Adrenal gland (tissue), 5 donors: Measurements from ENCODE around the gene ACSM5.

Source experiments
- CTCF ChIP-seq, 6 experiments: fragments of 450-650 bp in 4 of 6; fragments of 200-600 bp in 2 of 6; sonication (generic) in 1 of 6; IDR thresholded peaks; 1 replicate in 5 of 6; 2 replicates in 1 of 6; pipeline versions ENCODE4 v1.5.1 to v1.8.0; 2016 to 2021; ENCODE audit warnings: antibody characterized with exemption in 6 of 6, mild to moderate bottlenecking in 2 of 6, moderate library complexity in 1 of 6
- POLR2A ChIP-seq, 2 donors: fragments of 450-650 bp; IDR thresholded peaks; one replicate each; pipeline ENCODE4 v1.6.1; 2017; ENCODE audit warnings: antibody characterized with exemption in 2 of 2, mild to moderate bottlenecking in 2 of 2, moderate library complexity in 1 of 2
- donor health status: DM: no; HTN: no; CAD: no.

DNA sequence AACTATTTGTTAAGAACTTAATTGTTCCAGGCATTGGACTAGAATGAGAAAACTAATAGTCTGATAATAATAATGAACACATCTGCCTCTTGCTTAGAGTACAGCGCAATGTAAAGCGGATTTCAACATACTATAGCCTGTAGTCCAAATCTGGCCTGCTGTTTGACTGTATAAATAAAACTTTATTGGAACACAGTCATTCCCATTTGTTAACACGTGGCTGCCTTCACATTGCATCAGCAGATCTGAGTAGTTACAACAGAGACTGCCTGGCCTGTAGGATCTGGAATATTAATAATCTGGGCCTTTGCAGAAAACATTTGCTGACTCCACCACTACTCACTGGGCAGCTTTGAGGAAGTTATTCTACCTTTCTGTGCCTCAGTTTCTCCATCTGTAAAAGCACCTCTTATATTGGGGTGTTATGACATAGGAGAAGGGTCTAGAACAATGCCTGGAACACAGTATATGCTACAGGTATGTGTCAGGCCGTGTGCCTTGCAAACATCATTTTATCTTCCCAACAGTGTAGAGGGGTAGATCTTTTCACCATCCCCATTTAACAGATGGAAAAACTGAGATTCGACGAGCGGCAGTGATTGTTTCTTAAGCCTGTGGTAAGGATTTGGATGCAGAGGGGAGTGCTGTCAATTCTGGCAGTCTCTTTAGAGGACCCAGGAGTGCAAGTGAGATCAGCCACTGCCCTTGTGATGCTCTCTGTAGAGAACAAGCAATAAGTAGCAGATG, 27.0 kb upstream of the ACSM5 start:
- TF ChIP-seq POLR2A (IDR thresholded peaks at IDR 0.05) (no peak), CTCF (IDR thresholded peaks at IDR 0.05) (no peak)
